GM18526 (cell line): Measurements from ENCODE around the gene ARAP3.
A peak's percentile ranks its signal among the peaks of the same experiment; 100 is the strongest.

Source experiments
- POLR2A ChIP-seq: IDR thresholded peaks from 3 replicates; pipeline ENCODE4 v1.6.1; 2011; ENCODE audit not compliant: insufficient read length; ENCODE audit errors: extremely low read depth

The ARAP3 gene

DNA sequence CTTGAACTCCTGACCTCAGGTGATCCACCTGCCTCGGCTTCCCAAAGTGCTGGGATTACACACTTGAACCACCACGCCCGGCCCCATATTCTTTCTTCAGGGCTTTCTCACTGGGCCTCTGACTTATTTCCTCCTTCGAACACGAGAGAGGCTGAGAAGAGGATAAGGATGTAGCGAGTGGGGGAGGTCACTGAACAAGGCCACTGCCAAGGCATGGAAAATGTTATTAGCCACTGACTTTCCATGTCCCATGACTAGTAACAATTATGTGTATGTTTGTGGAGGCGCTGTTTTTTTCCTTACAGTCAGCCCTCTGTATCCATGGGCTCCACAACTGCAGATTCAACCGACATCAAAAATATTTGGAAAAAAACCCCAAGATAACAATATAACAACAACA is 18.5 kb downstream of the ARAP3 start:
- no peak for TF ChIP-seq POLR2A

- TF ChIP-seq POLR2A = no peak
Measured at GRCh38 chr5:141662028-141662427, 20.0 kb downstream of the ARAP3 start.

DNA sequence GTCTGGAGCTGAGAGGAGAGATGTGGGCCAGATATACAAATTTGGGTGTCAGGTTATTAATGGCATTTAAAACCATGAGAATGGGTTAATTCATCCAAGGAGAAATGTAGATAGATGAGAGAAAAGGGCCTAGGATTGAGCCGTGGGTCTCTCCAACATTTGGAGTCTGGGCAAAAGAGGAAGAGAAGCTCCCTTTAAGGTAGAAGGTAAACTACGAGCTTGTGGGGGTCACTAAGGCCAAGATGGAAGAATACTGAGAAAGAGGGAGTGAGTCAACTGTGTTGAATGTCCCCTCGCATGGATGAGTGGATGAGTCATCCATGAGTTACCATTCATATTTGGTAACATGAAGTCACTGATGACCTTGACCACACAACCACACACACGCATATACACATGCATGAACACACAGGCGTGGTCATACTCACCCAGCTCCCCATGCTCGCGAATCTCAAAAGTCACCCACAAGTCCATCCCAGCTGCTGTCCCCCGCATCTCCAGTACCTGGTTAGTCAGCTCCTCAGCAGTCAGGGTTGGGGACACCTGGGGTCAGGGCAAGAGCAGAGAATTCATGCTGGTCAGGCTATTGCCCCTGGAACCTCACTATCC is 24.0 kb downstream of the ARAP3 start:
- TF ChIP-seq POLR2A = no peak

GRCh38 chr5:141657404-141657803 is 24.6 kb downstream of the ARAP3 start:
- no peak for TF ChIP-seq POLR2A

DNA sequence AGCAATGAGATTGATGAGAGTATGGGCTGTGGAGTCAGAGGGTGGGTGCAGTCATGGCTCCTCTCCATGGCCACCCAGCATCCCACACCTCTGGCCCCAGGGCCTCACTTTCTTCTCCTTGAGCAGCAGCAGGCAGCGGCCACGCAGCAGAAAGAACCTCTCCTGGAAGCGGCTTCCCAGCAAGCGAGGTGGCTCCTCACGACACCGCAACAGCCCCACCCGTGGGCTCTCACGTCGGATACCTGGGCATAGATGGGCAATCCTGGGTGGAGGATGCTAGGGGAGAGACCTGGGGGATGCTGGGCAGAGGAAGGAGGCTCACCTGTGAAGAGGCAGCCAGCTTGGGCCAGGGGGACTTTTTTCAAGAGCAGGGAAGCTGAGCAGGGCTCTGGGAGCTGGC is 25.6 kb downstream of the ARAP3 start:
- TF ChIP-seq POLR2A = no peak

DNA sequence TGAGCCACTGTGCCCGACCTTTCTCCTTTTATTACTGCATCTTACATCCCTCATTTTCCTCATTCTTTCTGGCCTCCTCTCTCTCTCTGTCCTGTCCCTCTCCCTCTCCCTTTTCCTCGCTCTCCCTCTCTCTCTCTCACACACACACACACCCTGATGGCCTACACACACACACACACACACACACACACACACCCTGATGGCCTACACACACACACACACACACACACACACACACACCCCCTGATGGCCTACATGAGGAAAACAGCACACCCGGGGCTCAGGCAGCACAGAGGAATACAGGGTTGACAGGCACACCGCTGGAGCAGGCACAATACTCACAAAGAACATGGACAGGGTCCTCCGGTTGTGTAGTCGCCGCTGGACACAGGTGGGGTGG is 27.0 kb downstream of the ARAP3 start:
- TF ChIP-seq POLR2A = no peak

DNA sequence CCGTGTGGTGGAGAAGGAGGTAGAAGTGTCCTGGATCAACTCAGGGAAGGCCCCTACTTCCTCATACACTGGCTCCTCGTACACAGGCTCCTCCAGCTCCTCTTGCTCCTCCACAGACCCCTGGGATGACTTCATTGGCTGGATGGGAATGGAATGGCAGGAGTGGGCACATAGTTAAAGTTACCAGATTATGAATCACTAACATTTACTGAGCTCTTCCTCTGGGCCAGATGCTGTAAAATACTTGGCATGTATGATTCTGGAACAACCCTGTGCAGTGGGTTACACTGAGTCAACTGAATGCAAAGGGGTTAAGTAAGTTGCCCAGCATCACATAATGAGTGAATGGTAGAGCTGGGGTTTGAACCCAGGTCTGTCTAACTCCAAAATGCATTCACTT is 27.7 kb downstream of the ARAP3 start:
- no peak for TF ChIP-seq POLR2A

DNA sequence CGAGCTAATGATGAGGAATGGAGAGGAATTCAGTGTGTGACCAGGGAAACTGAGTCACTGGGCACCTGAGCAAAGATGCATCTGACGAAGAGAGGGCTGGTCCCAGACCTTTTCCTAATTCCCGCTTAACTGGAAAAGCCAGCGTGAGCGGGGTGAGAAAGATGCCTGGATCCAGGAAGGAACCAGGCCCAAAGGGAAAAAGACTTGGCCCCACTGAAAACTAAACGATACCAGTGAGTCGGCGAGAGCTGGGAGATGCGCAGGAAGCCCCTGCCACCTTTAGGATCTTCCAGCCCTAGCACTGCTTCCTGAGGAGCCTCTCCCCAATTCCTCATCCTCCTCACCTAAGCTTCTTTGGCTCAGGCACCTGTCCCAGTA is 30.3 kb downstream of the ARAP3 start:
- TF ChIP-seq POLR2A = no peak

DNA sequence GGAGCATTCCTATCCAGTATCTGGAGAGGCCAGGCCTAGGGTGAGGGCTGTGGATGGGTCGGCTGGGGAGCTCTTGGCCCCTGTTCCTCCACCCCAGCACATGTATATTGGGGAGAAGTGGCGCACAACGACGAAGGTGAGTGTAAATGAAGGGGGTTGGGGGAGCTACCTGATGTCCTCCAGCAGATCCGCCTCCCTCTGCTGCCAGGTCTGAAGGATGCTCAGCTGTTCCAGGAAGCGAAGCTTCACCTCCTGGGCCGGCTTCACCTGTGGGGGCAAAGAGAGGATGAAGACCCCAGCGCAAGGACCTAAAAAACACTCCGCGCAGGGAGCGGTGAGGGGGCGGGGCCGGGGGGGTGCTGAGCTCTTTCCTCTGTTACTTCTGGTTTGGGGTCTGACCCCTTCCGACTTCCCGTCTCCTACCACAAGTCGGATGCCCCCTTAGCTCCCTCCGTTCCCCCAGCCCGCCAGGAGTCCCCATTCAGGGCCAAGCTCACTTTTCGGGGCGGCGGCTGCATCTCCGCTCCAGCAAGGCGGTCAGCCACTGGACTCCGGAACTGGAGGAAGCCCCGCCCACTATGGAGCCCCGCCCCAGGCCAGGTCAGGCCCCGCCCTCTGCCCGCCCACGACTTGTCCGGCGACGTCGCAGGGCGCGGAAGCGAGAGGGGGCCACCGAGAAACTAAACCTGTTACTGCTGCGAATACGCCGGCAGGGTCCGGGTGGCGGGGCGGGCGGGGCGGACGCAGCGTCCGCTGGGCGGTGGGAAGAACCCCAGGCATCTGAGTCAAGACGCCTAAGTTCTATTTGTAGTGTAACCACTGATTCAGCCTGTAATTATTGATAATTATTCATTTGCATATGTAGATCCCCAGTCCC is 30.9 kb downstream of the ARAP3 start, which contains the start of gene FCHSD1:
Gene FCHSD1 (minus strand): TSS at position 568 of the 877 bp plus-strand sequence. CDS start 50 bp downstream, at position 518.
- peak; percentile 55 for TF ChIP-seq POLR2A

- no peak for TF ChIP-seq POLR2A
Measured at GRCh38 chr5:141649972-141650371, 32.1 kb downstream of the ARAP3 start.

DNA sequence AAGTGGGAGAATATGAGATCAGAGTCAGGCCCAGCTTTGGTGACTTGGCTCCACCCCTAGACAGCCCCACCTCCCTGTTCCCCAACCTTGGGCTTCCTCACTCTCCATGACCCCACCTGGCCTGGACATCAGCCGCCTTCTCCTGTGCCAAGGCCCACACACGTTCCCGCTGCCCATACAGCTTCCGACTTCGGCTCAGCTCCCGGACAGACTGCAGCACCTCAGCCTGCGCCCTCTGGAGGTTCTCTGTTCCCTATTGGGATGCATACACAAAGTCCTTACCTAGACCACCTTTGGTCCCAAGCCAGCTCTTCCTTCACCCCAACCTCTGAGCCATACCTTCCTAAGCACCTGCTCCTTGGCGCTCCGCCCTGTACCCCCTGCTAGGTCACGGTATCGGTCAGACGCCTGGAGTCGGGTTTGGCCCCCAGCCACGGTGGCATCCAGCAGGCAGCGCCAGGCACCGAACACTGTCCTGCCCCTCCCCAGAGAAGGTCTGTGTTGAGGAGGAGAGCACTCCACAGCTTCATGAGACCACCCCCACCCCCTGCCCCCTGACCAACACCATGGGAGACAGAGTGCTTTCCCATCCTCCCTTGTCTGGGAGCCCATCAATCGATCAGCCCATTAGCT is 32.9 kb downstream of the ARAP3 start:
- no peak for TF ChIP-seq POLR2A

DNA sequence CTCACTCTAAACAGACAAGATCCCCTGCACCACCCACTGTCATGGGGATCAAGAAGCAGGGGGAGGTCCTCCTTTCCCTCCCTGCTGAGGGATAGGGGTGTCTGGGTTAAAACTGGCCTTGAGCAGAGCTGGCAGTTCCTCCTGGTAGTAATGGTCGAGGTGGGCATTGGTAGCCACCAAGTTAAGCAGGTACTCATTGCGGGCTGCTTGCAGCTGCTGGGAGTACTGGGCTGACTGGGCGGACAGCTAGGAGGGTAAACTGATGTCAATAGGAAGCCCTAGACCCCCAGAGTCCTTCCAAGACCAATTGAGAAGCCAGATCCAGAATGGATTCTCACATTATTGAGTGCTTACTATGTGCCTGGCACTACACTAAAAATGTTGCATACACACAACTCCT is 34.2 kb downstream of the ARAP3 start:
- no peak for TF ChIP-seq POLR2A

DNA sequence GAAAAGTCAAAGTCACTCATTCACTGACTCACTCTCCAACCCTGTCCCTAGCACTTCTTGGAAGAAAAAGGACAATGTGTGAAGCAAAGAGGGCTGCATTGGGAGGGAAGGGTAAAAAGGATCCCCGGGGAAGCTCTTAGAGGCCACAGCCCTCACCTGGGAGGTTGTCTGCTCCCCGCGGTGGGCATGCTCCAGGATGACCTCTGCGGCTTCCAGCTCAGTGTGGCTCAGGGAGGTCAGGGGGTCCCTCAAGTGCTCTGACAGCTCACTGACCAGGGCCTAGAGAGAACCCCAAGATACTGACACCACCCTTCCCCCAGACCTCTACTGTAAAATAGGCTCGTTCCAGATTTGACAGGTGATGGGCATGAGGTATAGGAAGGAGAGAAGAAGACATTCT is 34.8 kb downstream of the ARAP3 start:
- TF ChIP-seq POLR2A = no peak

DNA sequence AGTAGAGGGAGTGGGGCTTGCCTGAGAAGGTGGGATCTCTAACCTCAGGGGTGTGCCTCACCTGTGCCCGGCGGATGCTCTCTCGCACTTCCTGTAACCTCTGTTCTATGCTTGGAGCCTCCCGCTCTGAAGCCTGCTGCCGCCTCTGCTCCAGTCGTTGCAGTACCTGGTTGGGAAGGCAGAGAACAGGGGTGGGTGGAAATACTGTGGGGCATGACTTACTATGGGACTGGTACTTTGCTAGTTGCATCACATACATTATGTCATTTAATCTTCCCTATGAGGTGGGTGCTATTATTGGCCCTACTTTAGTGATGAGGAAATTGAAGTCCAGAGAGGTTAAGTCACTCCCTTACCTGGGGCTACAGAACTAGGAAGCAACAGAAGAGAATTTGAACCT is 36.0 kb downstream of the ARAP3 start:
- no peak for TF ChIP-seq POLR2A

- TF ChIP-seq POLR2A = no peak
Measured at GRCh38 chr5:141641634-141642267, 40.3 kb downstream of the ARAP3 start.

- TF ChIP-seq POLR2A = no peak
Measured at GRCh38 chr5:141640698-141641097, 41.3 kb downstream of the ARAP3 start.

GRCh38 chr5:141640051-141640415 is 42.0 kb downstream of the ARAP3 start:
- TF ChIP-seq POLR2A = no peak
